ENCODE measurements around the gene GPNMB. TPM values are rescaled to one million over a fixed set of nuclear protein-coding genes. Genes with fewer than 3 reads are reported as not detected.

GPNMB gene
- total RNA-seq, 2 experiments from 2014 or later, result 0.43 TPM; not detected in 1

- POLR2A ChIA-PET, result no interaction called here
- no peak for DNase-seq
Observed at GRCh38 chr7:23260371-23260770, 13.8 kb downstream of the GPNMB start.

GRCh38 chr7:23261843-23262452, 15.4 kb downstream of the GPNMB start:
- intact Hi-C loops (cut with micrococcal nuclease), result loop anchor here (1.0 to 5.0 kb wide), 2 partner anchors 11 to 175 kb away; no protein-coding TSS in a partner anchor
- H3K4me3 Mint-ChIP-seq, result no peak overlapping the region
- CTCF ChIA-PET, result interaction anchor here (0.6 to 8.3 kb wide), 8 partner anchors 10 to 218 kb away, joined by 3 to 129 read pairs (median 4); partner anchors contain the start of gene MALSU1
- peaks cover 7% of the 10 kb centered on the region for H3K27me3 Mint-ChIP-seq
- peak; percentile 73 for DNase-seq
- no peaks in the 10 kb centered on the region for H3K36me3 Mint-ChIP-seq
- H3K27ac Mint-ChIP-seq, result no peak overlapping the region
- POLR2A ChIA-PET, result no interaction called here
- no peaks in the 10 kb centered on the region for H3K9me3 Mint-ChIP-seq
- H3K4me1 Mint-ChIP-seq (ENCODE audit: low read depth), result peaks cover 10% of the 10 kb centered on the region

More at GRCh38 chr7:23260371-23260770, 13.8 kb downstream of the GPNMB start:
- CTCF ChIA-PET, result interaction anchor here (8.3 kb wide), 1 partner anchor 14 kb away, joined by 129 read pairs; no protein-coding TSS in a partner anchor
- Mint-ChIP-seq H3K4me3 (no peak overlapping the region), H3K27ac (no peak overlapping the region), H3K36me3 (no peaks in the 10 kb centered on the region), H3K4me1 (ENCODE audit: low read depth) (peaks cover 7% of the 10 kb centered on the region), H3K9me3 (no peaks in the 10 kb centered on the region), H3K27me3 (peaks cover 15% of the 10 kb centered on the region)
- intact Hi-C loops (cut with micrococcal nuclease), result loop anchor here (5.0 kb wide), 1 partner anchor 173 kb away; no protein-coding TSS in a partner anchor

- ChIA-PET CTCF (interaction anchor here (0.7 to 8.3 kb wide), 4 partner anchors 9 to 198 kb away, joined by 3 to 129 read pairs (median 3); partner anchors contain the start of gene MALSU1), POLR2A (interaction anchor here (0.6 kb wide), 1 partner anchor 141 kb away, joined by 5 read pairs; no protein-coding TSS in a partner anchor)
Observed at GRCh38 chr7:23264916-23265458, 18.4 kb downstream of the GPNMB start.

GRCh38 chr7:23266918-23267317, 20.3 kb downstream of the GPNMB start:
- ChIA-PET POLR2A (no interaction called here), CTCF (interaction anchor here (3.3 to 8.3 kb wide), 2 partner anchors 7 to 280 kb away, joined by 8 to 129 read pairs; no protein-coding TSS in a partner anchor)
- H3K4me3 Mint-ChIP-seq, result no peak overlapping the region
- intact Hi-C loops (cut with micrococcal nuclease), result no loop called here
- peaks cover 3% of the 10 kb centered on the region for H3K27me3 Mint-ChIP-seq
- H3K9me3 Mint-ChIP-seq, result no peaks in the 10 kb centered on the region
- no peak overlapping the region for H3K27ac Mint-ChIP-seq
- no peaks in the 10 kb centered on the region for H3K36me3 Mint-ChIP-seq
- H3K4me1 Mint-ChIP-seq (ENCODE audit: low read depth), result peaks cover 10% of the 10 kb centered on the region
- no peak for DNase-seq

More at GRCh38 chr7:23264916-23265458, 18.4 kb downstream of the GPNMB start:
- Mint-ChIP-seq H3K9me3 (no peaks in the 10 kb centered on the region), H3K4me1 (ENCODE audit: low read depth) (peaks cover 10% of the 10 kb centered on the region), H3K27me3 (peaks cover 3% of the 10 kb centered on the region), H3K4me3 (no peak overlapping the region), H3K36me3 (no peaks in the 10 kb centered on the region), H3K27ac (no peak overlapping the region)
- intact Hi-C loops (cut with micrococcal nuclease), result loop anchor here (5.0 kb wide), 1 partner anchor 178 kb away; no protein-coding TSS in a partner anchor
- DNase-seq, result peak; percentile 50

GRCh38 chr7:23267357-23267756, 20.8 kb downstream of the GPNMB start:
- intact Hi-C loops (cut with micrococcal nuclease), result no loop called here
- CTCF ChIA-PET, result interaction anchor here (3.3 kb wide), 1 partner anchor 279 kb away, joined by 8 read pairs; no protein-coding TSS in a partner anchor
- POLR2A ChIA-PET, result no interaction called here
- peaks cover 10% of the 10 kb centered on the region for H3K4me1 Mint-ChIP-seq (ENCODE audit: low read depth)
- no peak for DNase-seq
- no peaks in the 10 kb centered on the region for H3K36me3 Mint-ChIP-seq
- no peaks in the 10 kb centered on the region for H3K9me3 Mint-ChIP-seq
- H3K27me3 Mint-ChIP-seq, result peaks cover 3% of the 10 kb centered on the region
- no peak overlapping the region for H3K4me3 Mint-ChIP-seq
- no peak overlapping the region for H3K27ac Mint-ChIP-seq

- Mint-ChIP-seq H3K27ac (no peak overlapping the region), H3K36me3 (no peaks in the 10 kb centered on the region), H3K4me3 (no peak overlapping the region), H3K27me3 (peaks cover 3% of the 10 kb centered on the region), H3K4me1 (ENCODE audit: low read depth) (peaks cover 14% of the 10 kb centered on the region), H3K9me3 (no peaks in the 10 kb centered on the region)
- DNase-seq, result no peak
- intact Hi-C loops (cut with micrococcal nuclease), result no loop called here
- ChIA-PET POLR2A (no interaction called here), CTCF (interaction anchor here (0.9 to 3.3 kb wide), 3 partner anchors 9 to 279 kb away, joined by 3 to 8 read pairs (median 3); no protein-coding TSS in a partner anchor)
Observed at GRCh38 chr7:23268167-23268566, 21.6 kb downstream of the GPNMB start.

GRCh38 chr7:23268746-23269145, 22.2 kb downstream of the GPNMB start:
- DNase-seq, result no peak
- no peak overlapping the region for H3K4me3 Mint-ChIP-seq
- peaks cover 19% of the 10 kb centered on the region for H3K4me1 Mint-ChIP-seq (ENCODE audit: low read depth)
- intact Hi-C loops (cut with micrococcal nuclease), result no loop called here
- H3K9me3 Mint-ChIP-seq, result no peaks in the 10 kb centered on the region
- ChIA-PET POLR2A (no interaction called here), CTCF (interaction anchor here (0.9 to 3.3 kb wide), 4 partner anchors 8 to 278 kb away, joined by 3 to 8 read pairs (median 4); no protein-coding TSS in a partner anchor)
- no peaks in the 10 kb centered on the region for H3K36me3 Mint-ChIP-seq
- peaks cover 3% of the 10 kb centered on the region for H3K27me3 Mint-ChIP-seq
- H3K27ac Mint-ChIP-seq, result no peak overlapping the region

GRCh38 chr7:23272275-23272674, 25.7 kb downstream of the GPNMB start:
- Mint-ChIP-seq H3K4me1 (ENCODE audit: low read depth) (peaks cover 9% of the 10 kb centered on the region), H3K36me3 (no peaks in the 10 kb centered on the region), H3K4me3 (no peak overlapping the region), H3K27me3 (peaks cover 3% of the 10 kb centered on the region), H3K27ac (no peak overlapping the region), H3K9me3 (no peaks in the 10 kb centered on the region)
- intact Hi-C loops (cut with micrococcal nuclease), result loop anchor here (2.0 to 5.0 kb wide), 4 partner anchors 85 to 440 kb away; partner anchors contain the start of genes STK31 and TRA2A
- ChIA-PET POLR2A (no interaction called here), CTCF (interaction anchor here (0.6 to 9.3 kb wide), 43 partner anchors 9 to 445 kb away, joined by 3 to 129 read pairs (median 5); partner anchors contain the start of gene CCDC126)
- DNase-seq, result no peak

- peak; percentile 93 for DNase-seq
- no peaks in the 10 kb centered on the region for H3K9me3 Mint-ChIP-seq
- H3K4me1 Mint-ChIP-seq (ENCODE audit: low read depth), result peaks cover 9% of the 10 kb centered on the region
- intact Hi-C loops (cut with micrococcal nuclease), result loop anchor here (1.0 to 5.0 kb wide), 9 partner anchors 11 to 439 kb away; partner anchors contain the start of genes MALSU1, STK31 and TRA2A
- peak overlapping the region; percentile 61 for H3K4me3 Mint-ChIP-seq
- H3K27me3 Mint-ChIP-seq, result peaks cover 3% of the 10 kb centered on the region
- peak overlapping the region; percentile 20 for H3K27ac Mint-ChIP-seq
- no peaks in the 10 kb centered on the region for H3K36me3 Mint-ChIP-seq
- ChIA-PET CTCF (interaction anchor here (0.6 to 9.3 kb wide), 67 partner anchors 10 to 444 kb away, joined by 3 to 129 read pairs (median 4); partner anchors contain the start of gene CCDC126), POLR2A (interaction anchor here (0.7 kb wide), 1 partner anchor 253 kb away, joined by 4 read pairs; no protein-coding TSS in a partner anchor)
Observed at GRCh38 chr7:23273141-23273599, 26.6 kb downstream of the GPNMB start.

- no peak for DNase-seq
- intact Hi-C loops (cut with micrococcal nuclease), result loop anchor here (2.0 kb wide), 1 partner anchor 71 kb away; no protein-coding TSS in a partner anchor
- Mint-ChIP-seq H3K27me3 (no peaks in the 10 kb centered on the region), H3K27ac (no peak overlapping the region), H3K9me3 (no peaks in the 10 kb centered on the region), H3K4me3 (no peak overlapping the region), H3K4me1 (ENCODE audit: low read depth) (peaks cover 9% of the 10 kb centered on the region), H3K36me3 (no peaks in the 10 kb centered on the region)
- CTCF ChIA-PET, result interaction anchor here (0.8 to 9.3 kb wide), 12 partner anchors 13 to 421 kb away, joined by 3 to 129 read pairs (median 4); no protein-coding TSS in a partner anchor
- POLR2A ChIA-PET, result no interaction called here
Observed at GRCh38 chr7:23275912-23276311, 29.3 kb downstream of the GPNMB start.

- DNase-seq, result no peak
- intact Hi-C loops (cut with micrococcal nuclease), result loop anchor here (2.0 kb wide), 1 partner anchor 70 kb away; no protein-coding TSS in a partner anchor
- Mint-ChIP-seq H3K4me1 (ENCODE audit: low read depth) (peaks cover 9% of the 10 kb centered on the region), H3K9me3 (no peaks in the 10 kb centered on the region), H3K36me3 (no peaks in the 10 kb centered on the region), H3K4me3 (no peak overlapping the region), H3K27ac (no peak overlapping the region), H3K27me3 (no peaks in the 10 kb centered on the region)
- ChIA-PET POLR2A (no interaction called here), CTCF (interaction anchor here (0.6 to 9.3 kb wide), 16 partner anchors 14 to 1299 kb away, joined by 3 to 129 read pairs (median 4); partner anchors contain the start of gene IGF2BP3)
Observed at GRCh38 chr7:23276376-23276775, 29.8 kb downstream of the GPNMB start.
